GM10248 (cell line): ENCODE data around the gene MCM6.

Source experiments
- CTCF ChIA-PET: fragments of 300-600 bp; sonication (Branson Sonifier 250); formaldehyde crosslinking; extraction: SDS; loops from one replicate; lab custom pipeline; 2021; ENCODE audit warnings: antibody characterized with exemption; lab: Yijun Ruan, JAX
- POLR2A ChIA-PET: fragments of 350-650 bp; sonication (Branson Sonifier 250); formaldehyde crosslinking; extraction: SDS; loops from one replicate; lab custom pipeline; 2020; ENCODE audit warnings: antibody characterized with exemption; lab: Yijun Ruan, JAX
- DNase-seq: peaks from one replicate; pipeline ENCODE4 v3.0.0; 2012; ENCODE audit errors: extremely low spot score
- TF ChIP-seq, protein P1 (sequence below): IDR thresholded peaks from 2 replicates; pipeline ENCODE4 v1.5.1; 2012; ENCODE audit warnings: mild to moderate bottlenecking, low read depth; ENCODE audit errors: extremely low read depth, missing control alignments, control extremely low read depth

The MCM6 gene

DNA sequence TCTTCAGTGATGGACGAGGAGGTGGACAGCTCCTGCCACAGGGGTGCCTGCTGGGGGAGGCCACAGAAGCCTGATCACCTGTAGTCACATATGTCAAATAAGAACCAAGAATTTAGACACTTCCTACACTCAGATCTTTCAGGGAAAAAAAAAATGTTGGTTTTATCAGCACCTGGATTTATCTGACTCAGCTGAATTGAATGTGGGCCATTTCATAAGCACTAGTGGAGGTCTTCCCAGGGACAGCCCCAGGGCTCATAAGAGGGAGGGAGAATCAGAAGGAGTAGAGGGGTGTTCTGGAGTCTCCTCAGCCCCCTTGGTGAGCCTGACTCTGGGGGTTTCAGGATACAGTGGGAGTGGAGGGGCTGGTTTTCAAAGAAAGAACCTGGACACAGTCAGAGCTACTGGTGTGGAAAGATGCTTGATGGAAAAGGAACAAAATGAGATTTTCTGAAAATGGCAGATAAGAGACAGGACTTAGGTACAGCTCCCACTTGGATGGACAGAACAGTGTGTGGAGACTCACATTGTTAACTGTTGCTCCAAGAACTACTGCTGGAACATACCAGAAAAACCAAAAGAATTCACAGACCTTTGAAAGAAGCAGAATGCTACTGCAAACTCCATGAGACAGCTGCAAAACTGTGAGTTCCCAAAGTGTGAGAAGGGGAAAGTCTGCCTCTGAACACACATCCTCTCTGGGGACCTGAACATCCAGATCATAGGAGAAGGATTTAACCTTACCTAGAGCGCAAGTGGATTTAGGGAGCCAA is 84.6 kb downstream of the MCM6 start:
- POLR2A ChIA-PET: no interaction called here
- DNase-seq: no peak
- CTCF ChIA-PET: interaction anchor here (0.9 to 2.7 kb wide), 7 partner anchors 10 to 29 kb away, joined by 3 to 10 read pairs (median 3); no protein-coding TSS in a partner anchor
- TF ChIP-seq, protein P1, sequence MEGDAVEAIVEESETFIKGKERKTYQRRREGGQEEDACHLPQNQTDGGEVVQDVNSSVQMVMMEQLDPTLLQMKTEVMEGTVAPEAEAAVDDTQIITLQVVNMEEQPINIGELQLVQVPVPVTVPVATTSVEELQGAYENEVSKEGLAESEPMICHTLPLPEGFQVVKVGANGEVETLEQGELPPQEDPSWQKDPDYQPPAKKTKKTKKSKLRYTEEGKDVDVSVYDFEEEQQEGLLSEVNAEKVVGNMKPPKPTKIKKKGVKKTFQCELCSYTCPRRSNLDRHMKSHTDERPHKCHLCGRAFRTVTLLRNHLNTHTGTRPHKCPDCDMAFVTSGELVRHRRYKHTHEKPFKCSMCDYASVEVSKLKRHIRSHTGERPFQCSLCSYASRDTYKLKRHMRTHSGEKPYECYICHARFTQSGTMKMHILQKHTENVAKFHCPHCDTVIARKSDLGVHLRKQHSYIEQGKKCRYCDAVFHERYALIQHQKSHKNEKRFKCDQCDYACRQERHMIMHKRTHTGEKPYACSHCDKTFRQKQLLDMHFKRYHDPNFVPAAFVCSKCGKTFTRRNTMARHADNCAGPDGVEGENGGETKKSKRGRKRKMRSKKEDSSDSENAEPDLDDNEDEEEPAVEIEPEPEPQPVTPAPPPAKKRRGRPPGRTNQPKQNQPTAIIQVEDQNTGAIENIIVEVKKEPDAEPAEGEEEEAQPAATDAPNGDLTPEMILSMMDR: no peak

DNA sequence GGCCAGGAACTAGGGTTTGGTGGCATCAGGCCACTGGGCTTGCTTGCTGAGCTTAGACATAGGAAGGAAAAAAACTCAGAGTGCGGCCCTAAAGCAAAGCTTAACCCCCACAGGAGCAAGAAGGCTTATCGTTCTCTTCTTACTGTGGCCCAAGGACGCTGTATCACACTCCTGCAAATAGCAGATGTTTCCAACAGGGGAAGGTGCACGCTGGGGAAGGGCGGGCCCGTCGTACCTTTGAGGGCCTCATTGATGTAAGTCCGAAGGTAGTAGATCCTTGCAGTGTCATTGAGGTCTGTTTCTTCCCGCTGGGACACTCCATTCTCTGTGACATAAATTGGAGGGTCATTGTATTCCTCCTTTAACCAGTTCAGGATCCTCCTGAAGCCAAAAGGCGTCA is 85.8 kb downstream of the MCM6 start:
- POLR2A ChIA-PET: no interaction called here
- CTCF ChIA-PET: interaction anchor here (2.7 to 13.4 kb wide), 2 partner anchors 6 to 8 kb away, joined by 10 to 110 read pairs; no protein-coding TSS in a partner anchor
- TF ChIP-seq, protein P1: no peak
- no peak for DNase-seq
